IMR-90 (cell line): ENCODE data around the gene SINHCAF. TPM values are rescaled to one million over a fixed set of nuclear protein-coding genes. Genes with fewer than 3 reads are reported as not detected.

ENCODE experiments used
- ATAC-seq: fragments of 200-7000 bp; cut with Tn5 transposase; 2 replicates; pipeline ENCODE4 v1.9.1; 2020; ENCODE audit warnings: low read depth, mild to moderate bottlenecking, moderate library complexity
- BruUV-seq: library from RNA; stranded (reverse); fragments of 400-500 nt; replicated peaks from 2 replicates; lab custom pipeline; 2021; lab: Mats Ljungman, UMichigan
- CTCF ChIA-PET: fragments of 300-600 bp; formaldehyde crosslinking; extraction: SDS; loops from one replicate; lab custom pipeline; 2021; ENCODE audit warnings: antibody characterized with exemption; lab: Yijun Ruan, JAX
- POLR2A ChIA-PET: fragments of 300-600 bp; sonication (Branson Sonifier 250); formaldehyde crosslinking; loops from one replicate; lab custom pipeline; 2022; ENCODE audit warnings: antibody characterized with exemption; ENCODE audit not compliant: unreplicated experiment; lab: Charles Lee
- DNase-seq: peaks from one replicate; pipeline ENCODE4 v3.0.0; 2013
- H2AFZ ChIP-seq: replicated peaks from 2 replicates; pipeline ENCODE3; 2013; ENCODE audit warnings: low read length, mild to moderate bottlenecking; ENCODE audit not compliant: poor library complexity
- H2AK5ac ChIP-seq: 2 replicates; pipeline ENCODE4 v1.6.1; 2013; ENCODE audit warnings: low read depth, low read length, inconsistent platforms
- H2AK9ac ChIP-seq: replicated peaks from 2 replicates; pipeline ENCODE3; 2013; ENCODE audit warnings: mild to moderate bottlenecking, low read depth, low read length, moderate library complexity; ENCODE audit not compliant: poor library complexity
- H2BK120ac ChIP-seq: 2 replicates; pipeline ENCODE4 v1.6.1; 2013; ENCODE audit warnings: low read depth, low read length, inconsistent platforms
- H2BK15ac ChIP-seq: 3 replicates; pipeline ENCODE4 v1.6.1; 2013; ENCODE audit warnings: low read depth, low read length, inconsistent platforms
- H2BK20ac ChIP-seq: 2 replicates; pipeline ENCODE4 v1.6.1; 2013; ENCODE audit warnings: low read depth, mild to moderate bottlenecking, inconsistent platforms, low read length, moderate library complexity
- H2BK5ac ChIP-seq: 2 replicates; pipeline ENCODE4 v1.6.1; 2013; ENCODE audit warnings: mild to moderate bottlenecking, low read depth, low read length, inconsistent platforms; ENCODE audit not compliant: poor library complexity, severe bottlenecking
- H3K14ac ChIP-seq: replicated peaks from 2 replicates; pipeline ENCODE4 v1.6.1; 2013; ENCODE audit warnings: low read depth, low read length, inconsistent platforms
- H3K18ac ChIP-seq: 2 replicates; pipeline ENCODE4 v1.6.1; 2013; ENCODE audit warnings: low read depth, low read length, control low read depth
- H3K23ac ChIP-seq: 2 replicates; pipeline ENCODE4 v1.6.1; 2013; ENCODE audit warnings: low read depth, low read length, inconsistent platforms
- H3K27ac ChIP-seq: 2 replicates; pipeline ENCODE4 v1.5.1; 2013; ENCODE audit warnings: mild to moderate bottlenecking, control low read depth, low read length; ENCODE audit not compliant: insufficient read depth
- H3K27me3 ChIP-seq: 2 replicates; pipeline ENCODE4 v1.6.1; 2013; ENCODE audit warnings: low read length; ENCODE audit not compliant: control insufficient read depth, insufficient read depth
- H3K36me3 ChIP-seq: 2 replicates; pipeline ENCODE4 v1.6.1; 2013; ENCODE audit warnings: low read length, mixed read lengths; ENCODE audit not compliant: control insufficient read depth, insufficient read depth
- H3K4ac ChIP-seq: 2 replicates; pipeline ENCODE4 v1.6.1; 2013; ENCODE audit warnings: low read depth, low read length, inconsistent platforms
- H3K4me1 ChIP-seq: 2 replicates; pipeline ENCODE4 v1.6.1; 2013; ENCODE audit warnings: low read length, mixed read lengths; ENCODE audit not compliant: control insufficient read depth, insufficient read depth
- H3K4me2 ChIP-seq: 2 replicates; pipeline ENCODE4 v1.6.1; 2013; ENCODE audit warnings: low read depth, mild to moderate bottlenecking, control low read depth, low read length, moderate library complexity
- H3K4me3 ChIP-seq: 2 replicates; pipeline ENCODE4 v1.5.1; 2013; ENCODE audit warnings: low read depth, mild to moderate bottlenecking, control low read depth, low read length, moderate library complexity; ENCODE audit not compliant: insufficient read depth
- H3K56ac ChIP-seq: 2 replicates; pipeline ENCODE4 v1.6.1; 2013; ENCODE audit warnings: low read length, inconsistent platforms; ENCODE audit not compliant: insufficient read depth; ENCODE audit errors: extremely low read depth
- H3K79me1 ChIP-seq, 2 experiments: 2 replicates each; pipeline ENCODE4 v1.6.1; 2013; ENCODE audit warnings: low read length in 2 of 2, inconsistent platforms in 1 of 2, low read depth in 1 of 2
- H3K9ac ChIP-seq: 2 replicates; pipeline ENCODE4 v1.6.1; 2013; ENCODE audit warnings: low read depth, low read length, control low read depth
- H3K9me1 ChIP-seq: 2 replicates; pipeline ENCODE4 v1.6.1; 2013; ENCODE audit warnings: low read length, inconsistent platforms; ENCODE audit not compliant: insufficient read depth
- H3K9me3 ChIP-seq: 2 replicates; pipeline ENCODE4 v1.6.1; 2013; ENCODE audit warnings: low read length; ENCODE audit not compliant: control insufficient read depth, insufficient read depth
- H4K20me1 ChIP-seq: 2 replicates; pipeline ENCODE4 v1.6.1; 2013; ENCODE audit warnings: low read length, inconsistent platforms; ENCODE audit not compliant: insufficient read depth
- H4K5ac ChIP-seq: 2 replicates; pipeline ENCODE4 v1.6.1; 2013; ENCODE audit warnings: mild to moderate bottlenecking, low read depth, low read length, control low read depth
- H4K8ac ChIP-seq, 2 experiments: 2 replicates each; pipeline ENCODE4 v1.6.1; 2013; ENCODE audit warnings: low read depth in 2 of 2, low read length in 2 of 2, control low read depth in 1 of 2, inconsistent platforms in 1 of 2
- H4K91ac ChIP-seq: 2 replicates; pipeline ENCODE4 v1.6.1; 2013; ENCODE audit warnings: low read depth, low read length, inconsistent platforms; ENCODE audit not compliant: insufficient read depth
- BHLHE40 ChIP-seq: fragments of 150-350 bp; IDR thresholded peaks from 2 replicates; pipeline ENCODE4 v1.6.1; 2016; ENCODE audit warnings: mild to moderate bottlenecking, low read depth, low read length
- CEBPB ChIP-seq: IDR thresholded peaks from 2 replicates; pipeline ENCODE4 v1.6.1; 2012; ENCODE audit warnings: low read depth, low read length, improper control_type of control experiment
- CHD1 ChIP-seq: IDR thresholded peaks from 2 replicates; pipeline ENCODE4 v1.6.1; 2012; ENCODE audit warnings: low read depth, low read length, improper control_type of control experiment
- FOS ChIP-seq: fragments of 150-350 bp; IDR thresholded peaks from 2 replicates; pipeline ENCODE4 v1.6.1; 2016; ENCODE audit warnings: low read depth, low read length
- MAFK ChIP-seq: IDR thresholded peaks from 2 replicates; pipeline ENCODE4 v1.6.1; 2012; ENCODE audit warnings: low read depth, low read length, improper control_type of control experiment
- MAZ ChIP-seq: IDR thresholded peaks from 2 replicates; pipeline ENCODE4 v1.6.1; 2012; ENCODE audit warnings: low read depth, mild to moderate bottlenecking, low read length, improper control_type of control experiment, moderate library complexity, borderline replicate concordance
- MXI1 ChIP-seq: IDR thresholded peaks from 2 replicates; pipeline ENCODE4 v1.6.1; 2012; ENCODE audit warnings: low read depth, mild to moderate bottlenecking, low read length, moderate library complexity, borderline replicate concordance
- NFE2L2 ChIP-seq: fragments of 150-350 bp; IDR thresholded peaks from 2 replicates; pipeline ENCODE4 v1.6.1; 2016; ENCODE audit warnings: low read depth, mild to moderate bottlenecking, low read length
- POLR2A ChIP-seq: IDR thresholded peaks from 2 replicates; pipeline ENCODE4 v1.6.1; 2012; ENCODE audit warnings: mild to moderate bottlenecking, low read depth, low read length
- RAD21 ChIP-seq: IDR thresholded peaks from 2 replicates; pipeline ENCODE4 v1.6.1; 2012; ENCODE audit warnings: low read length, improper control_type of control experiment
- RCOR1 ChIP-seq: IDR thresholded peaks from 2 replicates; pipeline ENCODE4 v1.6.1; 2012; ENCODE audit warnings: mild to moderate bottlenecking, low read length, improper control_type of control experiment; ENCODE audit not compliant: insufficient replicate concordance
- RFX5 ChIP-seq: IDR thresholded peaks from 2 replicates; pipeline ENCODE4 v1.8.0; 2012; ENCODE audit warnings: low read depth, mild to moderate bottlenecking, low read length, moderate library complexity
- SMC3 ChIP-seq: fragments of 150-350 bp; IDR thresholded peaks from 2 replicates; pipeline ENCODE4 v1.6.1; 2016; ENCODE audit warnings: low read depth, mild to moderate bottlenecking, antibody characterized with exemption, low read length, moderate library complexity
- WGBS, 2 experiments: methylation state at CpG; one replicate each; pipeline versions ENCODE4 v1.1.5 to v1.1.7; 2013; ENCODE audit warnings: missing lambda C conversion rate in 2 of 2; ENCODE audit not compliant: insufficient read length in 1 of 2; ENCODE audit errors: extremely low coverage in 2 of 2; 5-methylcytosine and 5-hydroxymethylcytosine counted together
- dilution Hi-C: fragments of 300-500 bp; cut with HindIII; formaldehyde crosslinking; loops from one replicate; pipeline ENCODE4 v1.14.3; 2018; ENCODE audit warnings: low sequenced_read_pairs; ENCODE audit not compliant: unreplicated experiment
- in situ Hi-C: fragments of 300-500 bp; cut with MboI; formaldehyde crosslinking; loops from 3 replicates; pipeline ENCODE4 v1.14.3; 2019; ENCODE audit warnings: low sequenced_read_pairs, inconsistent platforms, mixed read lengths
- intact Hi-C: fragments of 100-400 bp; cut with micrococcal nuclease; formaldehyde crosslinking; loops from 2 replicates; pipeline ENCODE4 v1.10.0; 2022
- polyA plus RNA-seq, 3 experiments: library from polyadenylated mRNA; depleted of rRNA; stranded (reverse); fragments of >200 nt; gene quantifications; 2 replicates each; pipeline ENCODE4 v1.2.3, GENCODE V29; 2012; ENCODE audit warnings: low replicate concordance in 1 of 3
- total RNA-seq: library from RNA; depleted of rRNA; stranded (reverse); fragments of >200 nt; gene quantifications from 2 replicates; pipeline ENCODE4 v1.2.3, GENCODE V29; 2012
- TF ChIP-seq, protein P1 (sequence below): fragments of 150-350 bp; IDR thresholded peaks from 2 replicates; pipeline ENCODE4 v1.6.1; 2017; ENCODE audit warnings: mild to moderate bottlenecking, antibody characterized with exemption, low read length, low read depth
- TF ChIP-seq, protein P2 (sequence below): conservative IDR thresholded peaks from 2 replicates; pipeline ENCODE4 v1.5.1; 2012; ENCODE audit warnings: mild to moderate bottlenecking, low read depth, low read length, improper control_type of control experiment
- TF ChIP-seq, protein P3 (sequence below): fragments of 150-350 bp; IDR thresholded peaks from 2 replicates; pipeline ENCODE4 v1.6.1; 2016; ENCODE audit warnings: low read depth, mild to moderate bottlenecking, low read length, moderate library complexity, borderline replicate concordance

The SINHCAF gene
- total and polyA plus RNA-seq, 2 of the 4 experiments (the other 2 are of a cell fraction), result 21.6 to 30.8 TPM

DNA sequence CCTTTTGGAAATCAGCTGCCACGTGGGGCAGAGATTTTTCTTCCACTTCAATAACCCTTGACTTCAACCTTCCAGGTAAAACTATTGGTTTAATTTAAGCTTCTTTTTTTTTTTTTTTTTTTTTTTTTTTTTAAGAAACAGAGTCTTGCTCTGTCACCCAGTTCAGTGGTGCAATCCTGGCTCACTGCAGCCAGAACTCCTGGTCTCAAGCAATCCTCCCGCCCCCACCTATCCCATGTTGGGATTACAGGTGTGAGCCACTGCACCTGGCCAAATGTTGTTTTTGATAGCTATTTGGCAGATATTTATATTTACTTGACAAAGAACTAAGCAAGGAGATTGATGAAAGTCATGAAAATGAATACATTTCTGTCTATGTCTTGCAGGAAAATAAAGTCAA, 65.1 kb downstream of the SINHCAF start:
- BruUV-seq, result no TSS peak
- no peaks in the 10 kb centered on the region for H3K9me3 ChIP-seq
- no peak overlapping the region for H2BK15ac ChIP-seq
- no peak overlapping the region for H4K5ac ChIP-seq
- no peaks in the 10 kb centered on the region for H3K9me1 ChIP-seq
- no peak overlapping the region for H4K8ac ChIP-seq
- H2AK9ac ChIP-seq, result no peak overlapping the region
- no CpG with 5 or more reads among the region's 2 CpGs for WGBS, 2 experiments
- H2AK5ac ChIP-seq, result no peak overlapping the region
- no peak overlapping the region for H3K9ac ChIP-seq
- H3K79me1 ChIP-seq, result no peaks in the 10 kb centered on the region
- H3K18ac ChIP-seq, result no peak overlapping the region
- H2BK5ac ChIP-seq, result no peak overlapping the region
- H3K4me3 ChIP-seq, result no peak overlapping the region
- no peak overlapping the region for H3K4ac ChIP-seq
- no peaks in the 10 kb centered on the region for H4K20me1 ChIP-seq
- no peak overlapping the region for H3K4me2 ChIP-seq
- ChIA-PET CTCF (interaction anchor here (1.1 to 3.9 kb wide), 2 partner anchors 11 to 22 kb away, joined by 3 to 17 read pairs; no protein-coding TSS in a partner anchor), POLR2A (interaction anchor here (0.6 kb wide), 1 partner anchor 306 kb away, joined by 3 read pairs; no protein-coding TSS in a partner anchor)
- no peak overlapping the region for H3K14ac ChIP-seq
- dilution Hi-C loops (no loop called here), intact Hi-C loops (no loop called here), in situ Hi-C loops (loop anchor here (10.0 kb wide), 1 partner anchor 374 kb away; no protein-coding TSS in a partner anchor)
- H3K36me3 ChIP-seq, result no peaks in the 10 kb centered on the region
- no peaks in the 10 kb centered on the region for H3K27me3 ChIP-seq
- no peak overlapping the region for H3K23ac ChIP-seq
- H2BK20ac ChIP-seq, result no peak overlapping the region
- no peaks in the 10 kb centered on the region for H3K4me1 ChIP-seq
- no peak overlapping the region for H3K56ac ChIP-seq
- ATAC-seq (no peak), DNase-seq (no peak)
- no peak overlapping the region for H4K91ac ChIP-seq
- H2AFZ ChIP-seq, result no peak overlapping the region
- H3K27ac ChIP-seq, result no peak overlapping the region
- no peak overlapping the region for H2BK120ac ChIP-seq
- TF ChIP-seq FOS, result no peak
- no peak for TF ChIP-seq MXI1
- TF ChIP-seq, protein P1, sequence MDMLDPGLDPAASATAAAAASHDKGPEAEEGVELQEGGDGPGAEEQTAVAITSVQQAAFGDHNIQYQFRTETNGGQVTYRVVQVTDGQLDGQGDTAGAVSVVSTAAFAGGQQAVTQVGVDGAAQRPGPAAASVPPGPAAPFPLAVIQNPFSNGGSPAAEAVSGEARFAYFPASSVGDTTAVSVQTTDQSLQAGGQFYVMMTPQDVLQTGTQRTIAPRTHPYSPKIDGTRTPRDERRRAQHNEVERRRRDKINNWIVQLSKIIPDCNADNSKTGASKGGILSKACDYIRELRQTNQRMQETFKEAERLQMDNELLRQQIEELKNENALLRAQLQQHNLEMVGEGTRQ, result no peak
- TF ChIP-seq, protein P2, sequence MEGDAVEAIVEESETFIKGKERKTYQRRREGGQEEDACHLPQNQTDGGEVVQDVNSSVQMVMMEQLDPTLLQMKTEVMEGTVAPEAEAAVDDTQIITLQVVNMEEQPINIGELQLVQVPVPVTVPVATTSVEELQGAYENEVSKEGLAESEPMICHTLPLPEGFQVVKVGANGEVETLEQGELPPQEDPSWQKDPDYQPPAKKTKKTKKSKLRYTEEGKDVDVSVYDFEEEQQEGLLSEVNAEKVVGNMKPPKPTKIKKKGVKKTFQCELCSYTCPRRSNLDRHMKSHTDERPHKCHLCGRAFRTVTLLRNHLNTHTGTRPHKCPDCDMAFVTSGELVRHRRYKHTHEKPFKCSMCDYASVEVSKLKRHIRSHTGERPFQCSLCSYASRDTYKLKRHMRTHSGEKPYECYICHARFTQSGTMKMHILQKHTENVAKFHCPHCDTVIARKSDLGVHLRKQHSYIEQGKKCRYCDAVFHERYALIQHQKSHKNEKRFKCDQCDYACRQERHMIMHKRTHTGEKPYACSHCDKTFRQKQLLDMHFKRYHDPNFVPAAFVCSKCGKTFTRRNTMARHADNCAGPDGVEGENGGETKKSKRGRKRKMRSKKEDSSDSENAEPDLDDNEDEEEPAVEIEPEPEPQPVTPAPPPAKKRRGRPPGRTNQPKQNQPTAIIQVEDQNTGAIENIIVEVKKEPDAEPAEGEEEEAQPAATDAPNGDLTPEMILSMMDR, result no peak
- TF ChIP-seq RCOR1, result no peak
- TF ChIP-seq MAZ, result no peak
- no peak for TF ChIP-seq NFE2L2
- no peak for TF ChIP-seq RFX5
- no peak for TF ChIP-seq RAD21
- TF ChIP-seq CEBPB, result no peak
- TF ChIP-seq BHLHE40, result no peak
- no peak for TF ChIP-seq SMC3
- no peak for TF ChIP-seq MAFK
- TF ChIP-seq, protein P3, sequence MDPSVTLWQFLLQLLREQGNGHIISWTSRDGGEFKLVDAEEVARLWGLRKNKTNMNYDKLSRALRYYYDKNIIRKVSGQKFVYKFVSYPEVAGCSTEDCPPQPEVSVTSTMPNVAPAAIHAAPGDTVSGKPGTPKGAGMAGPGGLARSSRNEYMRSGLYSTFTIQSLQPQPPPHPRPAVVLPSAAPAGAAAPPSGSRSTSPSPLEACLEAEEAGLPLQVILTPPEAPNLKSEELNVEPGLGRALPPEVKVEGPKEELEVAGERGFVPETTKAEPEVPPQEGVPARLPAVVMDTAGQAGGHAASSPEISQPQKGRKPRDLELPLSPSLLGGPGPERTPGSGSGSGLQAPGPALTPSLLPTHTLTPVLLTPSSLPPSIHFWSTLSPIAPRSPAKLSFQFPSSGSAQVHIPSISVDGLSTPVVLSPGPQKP, result no peak
- TF ChIP-seq CHD1, result no peak
- TF ChIP-seq POLR2A, result no peak
